ENCODE results near the gene AKTIP. TPM values are rescaled to one million over a fixed set of nuclear protein-coding genes. Genes with fewer than 3 reads are reported as not detected.

The AKTIP gene
- 25.0 and 25.6 TPM in 2 replicates for total RNA-seq

- H3K4me2 ChIP-seq (ENCODE audit: insufficient read depth, low read length) = peak within 1 kb of the TSS; percentile 91
- peaks cover 10% of the 10 kb centered on the region for H3K36me3 ChIP-seq (ENCODE audit: insufficient read depth, low read length)
- peak within 1 kb of the TSS; percentile 84 for H3K4me3 ChIP-seq (ENCODE audit: insufficient read depth, low read length)
- H4K20me1 ChIP-seq (ENCODE audit: insufficient read depth, low read length) = peaks cover 6% of the 10 kb centered on the region
- H3K27ac ChIP-seq (ENCODE audit: low read depth, low read length) = peak within 1 kb of the TSS; percentile 98
- peak within 1 kb of the TSS; percentile 89 for H2AFZ ChIP-seq (ENCODE audit: low read length)
- H3K79me2 ChIP-seq (ENCODE audit: insufficient read depth, low read length) = peaks cover 17% of the 10 kb centered on the region
- peaks cover 28% of the 10 kb centered on the region for H3K4me1 ChIP-seq (ENCODE audit: insufficient read depth, low read length)
- no peaks in the 10 kb centered on the region for H3K27me3 ChIP-seq (ENCODE audit: insufficient read depth, low read length)
- TF ChIP-seq, protein P1, sequence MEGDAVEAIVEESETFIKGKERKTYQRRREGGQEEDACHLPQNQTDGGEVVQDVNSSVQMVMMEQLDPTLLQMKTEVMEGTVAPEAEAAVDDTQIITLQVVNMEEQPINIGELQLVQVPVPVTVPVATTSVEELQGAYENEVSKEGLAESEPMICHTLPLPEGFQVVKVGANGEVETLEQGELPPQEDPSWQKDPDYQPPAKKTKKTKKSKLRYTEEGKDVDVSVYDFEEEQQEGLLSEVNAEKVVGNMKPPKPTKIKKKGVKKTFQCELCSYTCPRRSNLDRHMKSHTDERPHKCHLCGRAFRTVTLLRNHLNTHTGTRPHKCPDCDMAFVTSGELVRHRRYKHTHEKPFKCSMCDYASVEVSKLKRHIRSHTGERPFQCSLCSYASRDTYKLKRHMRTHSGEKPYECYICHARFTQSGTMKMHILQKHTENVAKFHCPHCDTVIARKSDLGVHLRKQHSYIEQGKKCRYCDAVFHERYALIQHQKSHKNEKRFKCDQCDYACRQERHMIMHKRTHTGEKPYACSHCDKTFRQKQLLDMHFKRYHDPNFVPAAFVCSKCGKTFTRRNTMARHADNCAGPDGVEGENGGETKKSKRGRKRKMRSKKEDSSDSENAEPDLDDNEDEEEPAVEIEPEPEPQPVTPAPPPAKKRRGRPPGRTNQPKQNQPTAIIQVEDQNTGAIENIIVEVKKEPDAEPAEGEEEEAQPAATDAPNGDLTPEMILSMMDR (IDR thresholded peaks at IDR 0.05; ENCODE audit: extremely low read depth, low read depth, low read length) = no peak
- H3K9me3 ChIP-seq (ENCODE audit: low read depth, low read length) = no peaks in the 10 kb centered on the region
- peak; percentile 85 for DNase-seq (ENCODE audit: insufficient read length, low spot score, missing footprints)
Observed at GRCh38 chr16:53502331-53503269, at the start of gene AKTIP. Gene AKTIP (minus strand): TSS chr16:53503209. CDS start chr16:53500259, 2,950 bp downstream.

DNA sequence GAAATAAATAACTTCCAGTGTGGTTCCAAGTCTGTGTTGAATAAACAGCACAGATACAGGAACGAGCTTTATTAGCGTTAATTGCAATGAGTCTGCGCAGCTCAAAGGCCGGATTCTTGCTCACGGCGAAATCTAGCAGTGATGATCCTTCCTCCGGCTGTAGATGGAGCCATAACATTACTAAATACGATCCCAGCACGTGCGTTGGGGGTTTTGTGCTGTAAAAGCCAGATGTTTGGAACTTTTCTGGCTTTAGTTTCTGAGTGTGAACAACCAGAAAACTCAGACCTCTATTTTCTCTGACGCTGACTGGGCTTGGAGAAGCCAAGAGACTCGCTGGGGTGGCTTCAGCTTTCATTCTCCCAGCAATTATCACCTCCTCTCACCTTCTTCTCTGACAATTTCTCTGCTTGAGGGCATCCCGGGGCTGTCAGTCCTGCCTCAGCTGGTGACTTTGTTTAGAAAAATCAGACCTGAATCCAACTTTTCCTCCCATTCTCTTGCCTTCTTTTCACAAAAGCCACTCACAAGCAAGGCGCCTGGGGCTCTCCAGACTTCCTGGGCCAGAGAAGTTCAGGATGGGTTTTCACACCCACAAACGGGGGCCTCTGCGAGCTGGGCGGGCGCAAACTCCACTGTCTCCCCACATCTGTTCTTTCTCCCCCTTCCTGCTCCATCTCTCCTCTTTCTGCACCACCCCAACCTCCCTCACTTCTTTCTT lies 47.1 kb upstream of the AKTIP start:
- Histone ChIP-seq H3K4me2 (ENCODE audit: insufficient read depth, low read length) (peak overlapping the region; percentile 47), H3K4me1 (ENCODE audit: insufficient read depth, low read length) (peaks cover 9% of the 10 kb centered on the region), H3K27ac (ENCODE audit: low read depth, low read length) (no peak overlapping the region), H3K36me3 (ENCODE audit: insufficient read depth, low read length) (no peaks in the 10 kb centered on the region), H2AFZ (ENCODE audit: low read length) (peak overlapping the region; percentile 60), H3K27me3 (ENCODE audit: insufficient read depth, low read length) (peaks cover 13% of the 10 kb centered on the region), H3K9me3 (ENCODE audit: low read depth, low read length) (no peaks in the 10 kb centered on the region), H3K79me2 (ENCODE audit: insufficient read depth, low read length) (no peaks in the 10 kb centered on the region), H4K20me1 (ENCODE audit: insufficient read depth, low read length) (no peaks in the 10 kb centered on the region), H3K4me3 (ENCODE audit: insufficient read depth, low read length) (no peak overlapping the region)
- TF ChIP-seq, protein P1 (IDR thresholded peaks at IDR 0.05; ENCODE audit: extremely low read depth, low read depth, low read length) = peak; percentile 90
- peak; percentile 95 for DNase-seq (ENCODE audit: insufficient read length, low spot score, missing footprints)

GRCh38 chr16:53546988-53547391 lies 44.0 kb upstream of the AKTIP start:
- Histone ChIP-seq H3K79me2 (ENCODE audit: insufficient read depth, low read length) (no peaks in the 10 kb centered on the region), H3K4me2 (ENCODE audit: insufficient read depth, low read length) (no peak overlapping the region), H4K20me1 (ENCODE audit: insufficient read depth, low read length) (no peaks in the 10 kb centered on the region), H3K4me3 (ENCODE audit: insufficient read depth, low read length) (no peak overlapping the region), H3K27ac (ENCODE audit: low read depth, low read length) (no peak overlapping the region), H3K27me3 (ENCODE audit: insufficient read depth, low read length) (peaks cover 8% of the 10 kb centered on the region), H2AFZ (ENCODE audit: low read length) (no peak overlapping the region), H3K4me1 (ENCODE audit: insufficient read depth, low read length) (peaks cover 9% of the 10 kb centered on the region), H3K9me3 (ENCODE audit: low read depth, low read length) (no peaks in the 10 kb centered on the region), H3K36me3 (ENCODE audit: insufficient read depth, low read length) (no peaks in the 10 kb centered on the region)
- TF ChIP-seq, protein P1 (IDR thresholded peaks at IDR 0.05; ENCODE audit: extremely low read depth, low read depth, low read length) = peak; percentile 10
- peak; percentile 75 for DNase-seq (ENCODE audit: insufficient read length, low spot score, missing footprints)

GRCh38 chr16:53545433-53545832 lies 42.4 kb upstream of the AKTIP start:
- H3K4me1 ChIP-seq (ENCODE audit: insufficient read depth, low read length) = peaks cover 18% of the 10 kb centered on the region
- no peak overlapping the region for H2AFZ ChIP-seq (ENCODE audit: low read length)
- H3K36me3 ChIP-seq (ENCODE audit: insufficient read depth, low read length) = no peaks in the 10 kb centered on the region
- no peaks in the 10 kb centered on the region for H4K20me1 ChIP-seq (ENCODE audit: insufficient read depth, low read length)
- peaks cover 8% of the 10 kb centered on the region for H3K27me3 ChIP-seq (ENCODE audit: insufficient read depth, low read length)
- no peak for DNase-seq (ENCODE audit: insufficient read length, low spot score, missing footprints)
- no peak overlapping the region for H3K4me2 ChIP-seq (ENCODE audit: insufficient read depth, low read length)
- no peaks in the 10 kb centered on the region for H3K9me3 ChIP-seq (ENCODE audit: low read depth, low read length)
- H3K27ac ChIP-seq (ENCODE audit: low read depth, low read length) = no peak overlapping the region
- no peaks in the 10 kb centered on the region for H3K79me2 ChIP-seq (ENCODE audit: insufficient read depth, low read length)
- H3K4me3 ChIP-seq (ENCODE audit: insufficient read depth, low read length) = no peak overlapping the region
- TF ChIP-seq, protein P1 (IDR thresholded peaks at IDR 0.05; ENCODE audit: extremely low read depth, low read depth, low read length) = no peak

All from osteoblast (primary cell).